ENCODE results near the gene NPRL2.

DNA sequence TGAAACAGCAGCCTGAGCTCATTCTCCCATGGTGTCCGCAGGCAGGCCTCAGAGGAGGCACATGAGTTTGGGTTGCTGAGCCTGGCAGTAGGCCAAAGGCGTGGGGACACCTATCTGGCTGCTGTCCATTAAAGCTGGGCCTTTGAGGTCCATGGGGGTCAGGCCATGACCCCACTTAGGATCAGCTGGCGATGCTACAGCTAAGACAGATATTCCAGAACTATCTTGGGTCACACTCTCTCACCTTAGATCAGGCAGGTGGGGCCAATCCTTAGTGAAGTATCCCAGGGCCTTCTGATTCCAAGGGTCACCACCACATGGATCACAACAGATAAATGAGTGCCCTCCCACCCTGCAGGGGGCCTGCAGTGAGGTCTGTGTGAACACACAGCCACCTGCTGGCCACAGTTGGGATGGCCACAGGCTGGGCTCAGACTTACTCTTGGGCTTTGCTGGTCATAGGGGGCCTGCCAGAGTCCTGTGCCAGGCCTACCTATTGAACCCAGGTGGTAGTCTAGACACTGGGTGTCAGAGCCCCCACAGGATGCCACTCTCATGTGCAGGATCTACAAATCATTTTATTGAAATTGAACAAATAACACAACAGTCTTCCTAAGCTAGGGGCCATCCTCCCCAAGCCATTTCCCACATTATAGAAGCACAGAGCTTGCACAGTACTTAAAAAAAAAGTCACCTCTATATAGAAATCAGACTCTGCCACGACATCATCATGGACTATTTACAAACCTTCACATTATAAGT is 26.0 kb downstream of the NPRL2 start:
- no peak for TF ChIP-seq SUZ12 (IDR thresholded peaks at IDR 0.05; ENCODE audit: extremely low read depth, insufficient read depth, insufficient read length)
- no peak for TF ChIP-seq YY1 (IDR thresholded peaks at IDR 0.05; ENCODE audit: insufficient read depth, insufficient read length)
- TF ChIP-seq ZNF274 (IDR thresholded peaks at IDR 0.05; ENCODE audit: low read depth, low read length), result no peak

Measured in NT2/D1 (cell line).